Panc1 (cell line): Measurements from ENCODE around the gene BPTF. TPM values are rescaled to one million over a fixed set of nuclear protein-coding genes. Genes with fewer than 3 reads are reported as not detected.

Experiments used
- ATAC-seq: fragments of 200-7000 bp; cut with Tn5 transposase; 2 replicates; pipeline ENCODE4 v1.9.1; 2020; ENCODE audit warnings: mild to moderate bottlenecking, moderate library complexity
- BruUV-seq: library from RNA; stranded (reverse); fragments of 400-500 nt; replicated peaks from 2 replicates; lab custom pipeline; 2021; lab: Mats Ljungman, UMichigan
- CTCF ChIA-PET: fragments of 300-600 bp; sonication (Branson Sonifier 250); formaldehyde crosslinking; loops from one replicate; lab custom pipeline; 2022; ENCODE audit warnings: antibody characterized with exemption; lab: Charles Lee
- POLR2A ChIA-PET: fragments of 300-600 bp; sonication (Branson Sonifier 250); formaldehyde crosslinking; loops from one replicate; lab custom pipeline; 2022; ENCODE audit warnings: antibody characterized with exemption; lab: Charles Lee
- DNase-seq: peaks from one replicate; pipeline ENCODE4 v3.0.0-alpha.2; 2010; ENCODE audit warnings: low read depth, low spot score
- H3K27ac ChIP-seq: 2 replicates; pipeline ENCODE4 v1.5.1; 2011; ENCODE audit warnings: mild to moderate bottlenecking, low read length, inconsistent platforms
- H3K27me3 ChIP-seq: fragments of 200-500 bp; sonication (Bioruptor generic); 2 replicates; pipeline ENCODE4 v1.6.0; 2014; ENCODE audit warnings: low read length, inconsistent platforms; ENCODE audit not compliant: control insufficient read depth, insufficient read depth
- H3K36me3 ChIP-seq: fragments of 200-500 bp; sonication (Bioruptor generic); 2 replicates; pipeline ENCODE4 v1.5.1; 2014; ENCODE audit warnings: inconsistent platforms, mild to moderate bottlenecking, low read length, moderate library complexity; ENCODE audit not compliant: control insufficient read depth, insufficient read depth
- H3K4me1 ChIP-seq: 2 replicates; pipeline ENCODE4 v1.5.1; 2011; ENCODE audit warnings: inconsistent platforms, mild to moderate bottlenecking, low read length, moderate library complexity; ENCODE audit not compliant: control insufficient read depth, insufficient read depth
- H3K4me3 ChIP-seq, 2 experiments: 2 replicates each; pipeline ENCODE4 v1.5.1; 2011 to 2012; ENCODE audit warnings: low read depth in 2 of 2, low read length in 2 of 2, mild to moderate bottlenecking in 2 of 2, inconsistent platforms in 1 of 2, moderate library complexity in 1 of 2
- H3K9me3 ChIP-seq: fragments of 200-500 bp; sonication (Bioruptor generic); 2 replicates; pipeline ENCODE4 v1.5.1; 2014; ENCODE audit warnings: low read depth, mild to moderate bottlenecking, inconsistent platforms, low read length, moderate library complexity; ENCODE audit not compliant: control insufficient read depth, insufficient read depth
- CTCF ChIP-seq: fragments of 450-650 bp; IDR thresholded peaks from 2 replicates; pipeline ENCODE4 v1.5.1; 2017; ENCODE audit warnings: mild to moderate bottlenecking
- POLR2AphosphoS5 ChIP-seq: IDR thresholded peaks from 2 replicates; pipeline ENCODE4 v1.6.1; 2012; ENCODE audit warnings: mild to moderate bottlenecking, low read depth, low read length, moderate library complexity
- REST ChIP-seq, 2 experiments: IDR thresholded peaks; 2 replicates each; pipeline ENCODE4 v1.6.1; 2011 to 2012; ENCODE audit warnings: low read depth in 2 of 2, control low read depth in 1 of 2, low read length in 1 of 2, mild to moderate bottlenecking in 1 of 2, moderate library complexity in 1 of 2; ENCODE audit not compliant: insufficient read depth in 1 of 2
- SIN3A ChIP-seq: IDR thresholded peaks from 2 replicates; pipeline ENCODE4 v1.6.1; 2012; ENCODE audit warnings: low read depth, mild to moderate bottlenecking, low read length, moderate library complexity, borderline replicate concordance; ENCODE audit not compliant: insufficient read depth
- TCF7L2 ChIP-seq: IDR thresholded peaks from 2 replicates; pipeline ENCODE4 v1.6.1; 2011; ENCODE audit warnings: mild to moderate bottlenecking, low read depth, low read length, inconsistent platforms
- in situ Hi-C: cut with HindIII; loops from 2 replicates; pipeline ENCODE4 v1.10.0; 2016; ENCODE audit warnings: low sequenced_read_pairs, low pct_unique_long_range_greater_than_20kb
- intact Hi-C: fragments of 100-400 bp; cut with micrococcal nuclease; formaldehyde crosslinking; loops from one replicate; pipeline ENCODE4 v1.10.0; 2022; ENCODE audit not compliant: unreplicated experiment
- total RNA-seq: library from RNA; stranded (reverse); gene quantifications from one replicate; pipeline ENCODE4 v1.2.1, GENCODE V29; 2021; ENCODE audit not compliant: unreplicated experiment

The BPTF gene
- total RNA-seq, 1 experiment from 2014 or later = 51.1 TPM

GRCh38 chr17:67833134-67833533 lies 7.8 kb downstream of the BPTF start:
- BruUV-seq = no TSS peak
- POLR2A ChIA-PET = interaction anchor here (0.7 kb wide), 1 partner anchor 1300 kb away, joined by 8 read pairs; no protein-coding TSS in a partner anchor
- in situ Hi-C loops = no loop called here
- H3K27ac ChIP-seq = no peak overlapping the region
- DNase-seq (no peak), ATAC-seq (no peak)
- intact Hi-C loops = no loop called here
- no peaks in the 10 kb centered on the region for H3K36me3 ChIP-seq
- H3K27me3 ChIP-seq = no peaks in the 10 kb centered on the region
- peaks cover 2% of the 10 kb centered on the region; the same call in 1 of the 2 replicates for H3K4me1 ChIP-seq
- H3K9me3 ChIP-seq = no peaks in the 10 kb centered on the region
- CTCF ChIA-PET = no interaction called here
- no peak overlapping the region for H3K4me3 ChIP-seq
- TF ChIP-seq POLR2AphosphoS5 (no peak), TCF7L2 (no peak), SIN3A (no peak), CTCF (no peak), REST (IDR thresholded peaks at IDR 0.05; ENCODE audit: insufficient read depth in 1 of 2, low read depth in 2 of 2, low read length in 1 of 2) (no peak)

GRCh38 chr17:67833946-67834631 lies 8.8 kb downstream of the BPTF start:
- Histone ChIP-seq H3K4me1 (peaks cover 2% of the 10 kb centered on the region; the same call in 1 of the 2 replicates), H3K36me3 (no peaks in the 10 kb centered on the region), H3K9me3 (no peaks in the 10 kb centered on the region), H3K4me3 (no peak overlapping the region), H3K27me3 (no peaks in the 10 kb centered on the region), H3K27ac (no peak overlapping the region)
- ATAC-seq = no peak
- ChIA-PET POLR2A (interaction anchor here (0.7 kb wide), 1 partner anchor 1301 kb away, joined by 8 read pairs; no protein-coding TSS in a partner anchor), CTCF (no interaction called here)
- BruUV-seq = no TSS peak
- in situ Hi-C loops = no loop called here
- DNase-seq = no peak
- intact Hi-C loops = no loop called here
- TF ChIP-seq REST (IDR thresholded peaks at IDR 0.05; ENCODE audit: insufficient read depth in 1 of 2, low read depth in 2 of 2, low read length in 1 of 2) (no peak), CTCF (peak; percentile 35; the same call in 1 of the 2 replicates)
